ENCODE data around the gene PTPRN2.

GRCh38 chr7:157540020-157540419 is 1047.6 kb downstream of the PTPRN2 start:
- TF ChIP-seq CTCF (IDR thresholded peaks at IDR 0.05) (no peak), POLR2A (IDR thresholded peaks at IDR 0.05) (no peak), EP300 (IDR thresholded peaks at IDR 0.05) (no peak)
